Measurements from ENCODE around the gene SYNDIG1. TPM values are rescaled to one million over a fixed set of nuclear protein-coding genes. Genes with fewer than 3 reads are reported as not detected.

SYNDIG1 gene
- total RNA-seq, 1 experiment from 2014 or later, result not detected

- Histone ChIP-seq H3K27me3 (ENCODE audit: low read length) (peaks cover 86% of the 10 kb centered on the region), H3K79me2 (ENCODE audit: low read length) (no peaks in the 10 kb centered on the region), H3K4me3 (ENCODE audit: low read length) (no peak overlapping the region), H3F3A (ENCODE audit: low read length, unreplicated experiment) (no peaks in the 10 kb centered on the region), H3K27ac (ENCODE audit: low read length) (no peak overlapping the region), H3K9ac (ENCODE audit: low read length) (no peak overlapping the region), H4K20me1 (ENCODE audit: low read length) (no peaks in the 10 kb centered on the region), H2AFZ (ENCODE audit: low read length) (no peak overlapping the region), H3K9me2 (replicated peaks; ENCODE audit: low read length) (no peaks in the 10 kb centered on the region), H3K9me3 (ENCODE audit: low read length) (no peaks in the 10 kb centered on the region), H3K4me2 (ENCODE audit: low read length) (no peak overlapping the region), H3K36me3 (ENCODE audit: low read depth, low read length) (no peaks in the 10 kb centered on the region), H3K4me1 (ENCODE audit: insufficient read depth, low read length) (no peaks in the 10 kb centered on the region)
- ChIA-PET POLR2A (ENCODE audit: unreplicated experiment) (no interaction called here), CTCF (no interaction called here)
- DNase-seq (no peak), ATAC-seq (no peak)
- TF ChIP-seq EZH2 (IDR thresholded peaks at IDR 0.05; ENCODE audit: low read length, unreplicated experiment), result no peak
- no peak for TF ChIP-seq EZH2phosphoT487 (IDR thresholded peaks at IDR 0.05; ENCODE audit: borderline replicate concordance, low read length)
- TF ChIP-seq CTCF (conservative IDR thresholded peaks at IDR 0.05; ENCODE audit: low read depth, low read length), result no peak
- no TSS peak for BruUV-seq (replicated peaks)
- intact Hi-C loops (cut with micrococcal nuclease), result no loop called here
Observed at GRCh38 chr20:24693466-24694156, 224.2 kb downstream of the SYNDIG1 start.

GRCh38 chr20:24694157-24694726, 224.8 kb downstream of the SYNDIG1 start:
- DNase-seq (no peak), ATAC-seq (no peak)
- TF ChIP-seq EZH2phosphoT487 (IDR thresholded peaks at IDR 0.05; ENCODE audit: borderline replicate concordance, low read length) (no peak), EZH2 (IDR thresholded peaks at IDR 0.05; ENCODE audit: low read length, unreplicated experiment) (no peak), CTCF (conservative IDR thresholded peaks at IDR 0.05; ENCODE audit: low read depth, low read length) (no peak)
- Histone ChIP-seq H3F3A (ENCODE audit: low read length, unreplicated experiment) (no peaks in the 10 kb centered on the region), H3K27ac (ENCODE audit: low read length) (no peak overlapping the region), H3K9ac (ENCODE audit: low read length) (no peak overlapping the region), H3K4me2 (ENCODE audit: low read length) (no peak overlapping the region), H4K20me1 (ENCODE audit: low read length) (no peaks in the 10 kb centered on the region), H3K9me3 (ENCODE audit: low read length) (no peaks in the 10 kb centered on the region), H3K27me3 (ENCODE audit: low read length) (peaks cover 87% of the 10 kb centered on the region), H3K4me1 (ENCODE audit: insufficient read depth, low read length) (no peaks in the 10 kb centered on the region), H3K4me3 (ENCODE audit: low read length) (no peak overlapping the region), H3K36me3 (ENCODE audit: low read depth, low read length) (no peaks in the 10 kb centered on the region), H3K9me2 (replicated peaks; ENCODE audit: low read length) (no peaks in the 10 kb centered on the region), H3K79me2 (ENCODE audit: low read length) (no peaks in the 10 kb centered on the region), H2AFZ (ENCODE audit: low read length) (no peak overlapping the region)
- intact Hi-C loops (cut with micrococcal nuclease), result no loop called here
- CTCF ChIA-PET, result no interaction called here
- no TSS peak for BruUV-seq (replicated peaks)
- POLR2A ChIA-PET (ENCODE audit: unreplicated experiment), result no interaction called here

Measured in PC-3 (cell line).